ENCODE measurements around the gene NPHP4. TPM values are rescaled to one million over a fixed set of nuclear protein-coding genes. Genes with fewer than 3 reads are reported as not detected.
A peak's percentile ranks its signal among the peaks of the same experiment; 100 is the strongest.

NPHP4 gene
- polyA plus RNA-seq (2014; cell fraction: cytosol; rRNA removed): 9.4 and 11.4 TPM in 2 replicates
- 42.8 and 55.4 TPM in 2 replicates for polyA plus RNA-seq (2014; cell fraction: nucleus; rRNA removed)

- DNase-seq (ENCODE audit: low spot score): peak; percentile 99
Measured at GRCh38 chr1:5992026-5992813, at the start of gene NPHP4. TSS of gene NPHP4 (minus strand) at chr1:5992425. CDS start at chr1:5986289, 6,136 bp downstream.

GRCh38 chr1:6041432-6042062 lies 49.3 kb upstream of the NPHP4 start:
- no peak for DNase-seq (ENCODE audit: low spot score)

DNA sequence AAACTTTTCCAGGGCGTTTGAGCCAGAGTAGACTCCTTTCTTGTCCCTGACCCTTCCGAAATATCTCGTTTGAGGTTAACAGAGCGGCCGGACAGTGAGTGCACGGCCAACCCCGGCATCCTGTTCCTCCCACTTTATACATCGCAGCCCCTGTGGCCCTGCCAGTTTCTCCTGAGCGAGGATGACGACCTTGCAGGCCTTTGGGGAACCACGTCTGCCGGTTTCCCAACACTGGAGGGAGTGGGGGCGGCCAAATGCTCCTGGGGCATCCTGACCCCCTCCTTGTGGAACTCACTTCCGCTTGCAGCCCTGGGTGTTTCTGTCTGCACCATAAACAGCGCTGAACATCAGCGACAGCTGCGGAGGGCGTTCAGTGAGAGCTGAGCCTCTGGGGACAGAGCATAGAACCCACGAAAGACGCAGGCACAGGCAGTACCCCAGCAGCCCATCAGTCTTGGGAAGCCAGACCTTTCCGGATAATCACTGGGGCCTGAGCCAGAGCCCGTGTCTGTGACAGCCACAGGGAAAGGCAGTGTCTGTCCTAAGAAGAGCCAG lies 48.7 kb upstream of the NPHP4 start:
- DNase-seq (ENCODE audit: low spot score): no peak

DNA sequence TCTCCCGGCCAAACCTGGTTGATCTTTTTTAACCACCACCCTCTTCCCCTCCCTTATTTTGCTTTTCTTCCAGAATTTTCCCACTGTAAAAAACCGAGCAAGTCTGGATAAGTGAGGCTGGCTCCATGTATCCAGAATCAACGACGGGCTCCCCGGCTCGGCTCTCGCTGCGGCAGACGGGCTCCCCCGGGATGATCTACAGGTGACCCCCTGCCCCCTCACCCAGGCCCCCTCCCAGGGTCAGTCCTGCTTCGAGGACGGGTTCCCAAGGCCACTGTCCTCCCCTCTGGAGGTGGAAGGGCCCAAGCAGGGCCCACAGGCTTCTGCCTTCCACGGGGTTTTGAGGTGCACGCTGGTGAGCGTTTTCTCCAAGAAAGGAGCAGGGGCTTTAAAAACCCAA lies 48.2 kb upstream of the NPHP4 start:
- no peak for DNase-seq (ENCODE audit: low spot score)

- DNase-seq (ENCODE audit: low spot score): no peak
Measured at GRCh38 chr1:6039031-6039430, 46.8 kb upstream of the NPHP4 start.

- no peak for DNase-seq (ENCODE audit: low spot score)
Measured at GRCh38 chr1:6038603-6039002, 46.4 kb upstream of the NPHP4 start.

- peak; percentile 58 for DNase-seq (ENCODE audit: low spot score)
Measured at GRCh38 chr1:6037338-6037762, 45.1 kb upstream of the NPHP4 start.

GRCh38 chr1:6035719-6036118 lies 43.5 kb upstream of the NPHP4 start:
- DNase-seq (ENCODE audit: low spot score): no peak

GRCh38 chr1:6035303-6035702 lies 43.1 kb upstream of the NPHP4 start:
- no peak for DNase-seq (ENCODE audit: low spot score)

GRCh38 chr1:6034750-6035096 lies 42.5 kb upstream of the NPHP4 start:
- DNase-seq (ENCODE audit: low spot score): no peak

- DNase-seq (ENCODE audit: low spot score): peak; percentile 86
Measured at GRCh38 chr1:6033986-6034749, 41.9 kb upstream of the NPHP4 start.

GRCh38 chr1:6033124-6033523 lies 40.9 kb upstream of the NPHP4 start:
- no peak for DNase-seq (ENCODE audit: low spot score)

- DNase-seq (ENCODE audit: low spot score): no peak
Measured at GRCh38 chr1:6030547-6031261, 38.5 kb upstream of the NPHP4 start.

GRCh38 chr1:6030132-6030531 lies 37.9 kb upstream of the NPHP4 start:
- no peak for DNase-seq (ENCODE audit: low spot score)

GRCh38 chr1:6029351-6029750 lies 37.1 kb upstream of the NPHP4 start:
- DNase-seq (ENCODE audit: low spot score): no peak

- DNase-seq (ENCODE audit: low spot score): no peak
Measured at GRCh38 chr1:6028042-6028850, 36.0 kb upstream of the NPHP4 start.

GRCh38 chr1:6027591-6027990 lies 35.4 kb upstream of the NPHP4 start:
- DNase-seq (ENCODE audit: low spot score): no peak

DNA sequence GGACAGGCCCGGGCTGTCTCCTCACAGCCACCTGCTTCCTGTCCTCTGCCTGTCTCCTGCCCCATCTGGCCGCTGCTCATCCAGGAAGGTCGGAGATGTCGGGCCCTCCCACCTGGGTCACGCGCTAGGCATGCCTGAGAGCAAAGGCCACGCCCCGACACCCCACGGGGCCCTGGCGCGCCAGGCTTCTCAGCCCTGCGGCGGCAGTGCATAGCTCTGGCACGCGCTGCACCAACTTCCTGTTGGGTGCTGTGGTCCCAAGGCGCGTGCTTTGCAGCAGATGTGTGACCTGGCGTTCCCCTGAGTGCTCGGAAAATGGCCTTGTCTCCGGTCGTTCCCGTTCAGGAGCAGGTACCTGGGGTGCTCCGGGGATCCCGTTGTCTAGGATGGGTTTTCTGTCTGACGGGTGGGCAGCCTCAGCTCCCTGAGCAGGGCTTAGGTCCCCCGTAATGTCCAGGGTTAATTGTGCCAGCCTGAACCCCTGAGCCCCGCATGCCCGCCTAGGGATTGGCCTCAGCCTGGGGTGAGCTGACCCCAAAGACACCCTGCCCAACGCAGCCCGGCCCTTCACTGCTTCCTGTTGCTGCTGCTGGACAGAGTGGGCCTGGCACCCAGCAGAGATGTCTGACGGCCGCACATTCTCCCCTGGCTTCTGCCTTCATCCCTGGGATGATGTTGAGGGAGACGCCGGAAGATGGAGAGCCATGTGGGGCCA lies 34.0 kb upstream of the NPHP4 start:
- peak; percentile 51 for DNase-seq (ENCODE audit: low spot score)

DNA sequence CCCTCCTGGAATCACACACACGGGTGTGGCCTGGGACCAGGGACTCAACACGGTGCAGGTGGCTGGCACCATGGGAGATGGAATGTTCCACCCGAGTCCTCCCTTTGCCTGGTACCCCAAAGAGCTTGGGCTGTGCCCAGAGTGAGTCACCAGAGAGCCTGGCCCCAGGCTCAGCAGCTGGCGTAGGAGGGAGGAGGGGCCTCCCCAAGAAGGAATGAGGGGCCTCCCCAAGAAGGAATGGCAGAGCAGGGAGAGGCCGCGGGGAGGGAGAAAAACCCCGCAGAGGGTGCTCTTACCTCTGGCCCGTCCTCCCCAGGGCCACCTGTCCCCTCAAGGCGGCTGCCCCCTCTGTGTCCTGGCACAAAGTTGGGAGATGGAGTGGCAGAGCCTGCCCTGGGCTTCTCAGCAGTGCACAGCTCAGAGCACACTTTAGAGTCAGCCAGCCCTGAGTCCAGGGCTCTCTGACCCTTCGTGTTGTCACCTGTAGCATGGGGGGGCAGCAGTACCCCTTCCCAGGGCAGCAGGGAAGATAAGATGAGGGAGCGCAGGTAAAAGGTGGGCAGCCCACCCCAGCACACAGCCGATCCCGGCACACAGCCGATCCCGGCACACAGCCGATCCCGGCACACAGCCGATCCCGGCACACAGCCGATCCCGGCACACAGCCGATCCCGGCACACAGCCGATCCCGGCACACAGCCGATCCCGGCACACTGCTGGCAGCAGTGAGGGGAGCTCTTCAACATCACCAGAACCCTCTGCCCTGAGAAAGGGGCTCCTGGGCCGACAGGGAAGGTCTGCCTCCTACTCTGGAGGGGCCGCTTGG lies 33.3 kb upstream of the NPHP4 start:
- no peak for DNase-seq (ENCODE audit: low spot score)

Data from SK-N-DZ (cell line).